Activated CD4-positive, alpha-beta T cell treated with anti-CD3 and anti-CD28 coated beads, Interleukin-2, amount 50 U/mL, for 16 hours (primary cell): ENCODE data around the gene COMT.

Experiments used
- DNase-seq: peaks from one replicate; pipeline ENCODE4 v3.0.0-alpha.2; 2020

COMT gene

DNA sequence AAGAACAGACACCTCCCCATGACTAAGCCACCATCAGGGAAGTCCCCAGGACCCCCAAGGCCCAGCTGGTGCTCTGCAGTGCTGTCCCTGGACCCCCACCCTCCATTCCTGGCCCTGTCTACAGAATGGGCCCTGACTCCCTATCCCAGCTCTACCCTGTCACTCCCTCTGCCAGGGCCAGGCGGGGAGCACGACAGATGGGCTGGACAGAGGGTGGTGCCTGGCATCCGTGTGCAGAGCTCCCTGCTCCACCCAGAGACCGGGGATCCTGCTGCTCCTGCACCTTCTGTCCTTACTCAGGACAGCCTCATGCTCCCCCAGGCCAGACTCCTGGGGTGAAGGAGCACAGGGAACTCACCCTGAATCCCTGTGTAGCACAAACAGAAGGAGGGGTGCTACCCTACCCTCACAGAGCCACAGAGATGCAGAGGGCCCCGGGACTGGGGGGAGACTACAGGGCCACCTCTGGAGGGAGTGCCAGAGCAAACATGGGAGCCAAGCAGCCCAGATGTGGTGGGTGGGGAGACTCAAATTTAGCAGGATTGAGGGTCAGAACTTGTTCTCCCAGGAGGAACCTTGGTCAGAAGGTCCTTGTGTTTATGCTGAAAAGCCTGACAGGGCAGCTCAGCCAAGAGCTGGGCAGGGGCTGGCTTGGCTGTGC is 73.1 kb downstream of the COMT start:
- DNase-seq, result no peak

DNA sequence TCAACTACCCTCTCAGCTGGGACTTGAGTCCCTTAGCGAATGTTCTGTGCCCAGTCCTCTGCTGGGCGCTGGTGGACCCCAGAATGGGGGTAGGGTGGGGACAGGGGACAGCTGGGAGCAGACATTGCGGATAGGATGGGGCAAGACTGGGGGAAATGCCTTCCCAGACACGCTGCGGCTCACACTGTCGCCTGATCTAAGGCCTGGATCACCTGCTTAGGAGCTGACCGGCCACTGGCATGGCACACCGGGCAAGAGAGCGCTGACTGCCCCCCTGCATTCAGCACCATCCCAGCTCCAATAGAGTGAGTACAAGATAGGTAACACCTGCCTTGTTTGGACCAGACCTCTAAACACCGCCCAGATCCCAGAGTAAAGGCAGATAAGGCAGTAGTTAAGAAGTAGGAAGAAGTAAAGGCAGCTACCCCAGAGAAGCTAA is 73.6 kb downstream of the COMT start:
- no peak for DNase-seq

DNA sequence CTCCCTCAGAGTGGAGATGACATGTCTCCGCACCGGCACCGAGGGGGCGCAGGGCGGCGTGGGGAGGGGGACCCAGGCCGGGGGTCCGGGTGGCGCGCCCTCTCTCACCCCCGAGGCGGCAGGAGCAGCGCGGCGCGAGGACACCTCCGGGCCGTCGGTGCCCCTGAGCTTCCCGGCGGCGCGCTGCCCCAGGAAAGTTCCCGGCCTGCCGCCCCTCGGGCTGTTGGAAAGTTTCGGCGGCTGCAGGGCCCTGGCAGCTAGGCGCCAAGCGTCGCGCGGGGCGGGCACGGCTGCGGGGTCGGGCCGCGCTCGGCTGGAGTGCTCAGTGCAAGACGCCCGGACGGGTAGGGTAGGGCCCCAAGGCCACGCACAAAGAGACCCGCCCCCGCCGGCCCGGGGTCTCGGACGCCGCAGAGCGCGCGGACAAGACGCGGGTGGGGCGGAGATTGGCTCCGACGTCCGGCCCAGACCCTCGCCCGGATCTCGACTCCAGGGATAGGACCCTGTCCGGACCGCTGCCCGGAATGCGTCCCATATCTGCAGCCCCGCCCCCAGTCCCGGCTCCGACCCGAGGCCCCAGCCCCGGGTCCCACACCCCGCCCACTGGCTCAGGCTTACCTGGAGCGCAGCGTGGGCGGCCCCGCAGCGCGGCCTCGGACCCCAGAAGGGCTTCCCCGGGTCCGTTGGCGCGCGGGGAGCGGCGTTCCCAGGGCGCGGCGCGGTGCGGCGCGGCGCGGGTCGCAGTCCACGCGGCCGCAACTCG is 74.6 kb downstream of the COMT start:
- DNase-seq, result no peak

DNA sequence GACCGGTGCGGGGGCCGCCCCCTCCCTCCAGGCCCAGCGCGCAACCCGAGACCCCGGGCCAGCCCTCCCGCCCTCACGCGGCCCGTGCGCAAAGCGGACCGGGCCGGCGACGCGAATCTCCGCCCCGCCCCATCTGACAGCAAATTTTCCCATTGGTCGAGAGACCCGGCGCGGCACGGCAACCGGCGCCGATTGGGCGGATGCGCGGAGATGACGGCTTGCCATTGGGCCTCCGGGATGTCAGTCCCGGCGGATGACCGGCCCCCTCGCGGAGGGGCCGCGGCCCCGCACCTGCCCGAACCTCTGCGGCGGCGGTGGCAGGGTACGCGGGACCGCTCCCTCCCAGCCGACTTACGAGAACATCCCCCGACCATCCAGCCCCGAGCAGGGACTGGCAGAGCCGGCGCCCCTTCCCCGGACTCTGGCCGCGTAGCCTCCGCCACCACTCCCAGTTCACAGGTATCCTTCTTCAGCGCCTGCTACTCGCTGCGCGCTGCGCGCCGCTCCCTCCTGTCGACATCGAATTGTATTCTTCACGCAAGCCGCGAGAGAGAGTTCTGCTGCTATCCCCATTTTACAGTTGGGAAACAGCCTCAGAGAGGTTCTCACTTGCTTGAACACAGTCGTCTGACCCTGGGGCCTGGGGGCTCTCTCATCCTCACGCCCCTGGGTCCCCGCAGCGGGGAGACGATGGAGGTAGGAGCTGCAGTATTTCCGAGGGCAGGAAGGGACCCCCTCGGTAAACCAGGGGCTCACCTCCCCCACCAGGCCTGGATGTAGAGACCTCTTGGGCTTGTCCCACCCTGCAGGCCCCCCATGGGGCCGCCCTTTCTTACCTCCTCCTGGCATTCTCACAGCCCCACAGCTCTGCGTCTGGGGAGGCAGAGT is 75.4 kb downstream of the COMT start, which contains the start of gene ARVCF:
Gene ARVCF, minus strand, starts transcription at position 90 of the 888 bp plus-strand sequence. CDS start 26,029 bp downstream, outside the sequence.
- peak; percentile 91 for DNase-seq

DNA sequence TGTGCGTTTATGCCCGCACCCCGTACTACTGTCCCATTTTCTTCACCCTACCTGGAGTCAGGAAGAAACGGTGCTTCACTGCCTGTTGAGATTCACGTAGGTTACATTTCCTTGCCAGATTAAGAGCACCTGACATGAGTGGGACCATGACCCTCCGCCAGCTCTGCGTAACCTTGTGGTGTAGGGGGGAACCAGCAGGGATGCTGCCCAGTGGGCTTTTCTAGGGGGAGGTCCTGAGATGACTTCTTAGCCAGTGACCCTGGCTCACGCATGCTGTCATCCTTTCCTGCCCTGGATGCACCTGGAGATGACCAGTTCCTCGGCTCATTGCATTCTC is 76.0 kb downstream of the COMT start:
- DNase-seq, result no peak

DNA sequence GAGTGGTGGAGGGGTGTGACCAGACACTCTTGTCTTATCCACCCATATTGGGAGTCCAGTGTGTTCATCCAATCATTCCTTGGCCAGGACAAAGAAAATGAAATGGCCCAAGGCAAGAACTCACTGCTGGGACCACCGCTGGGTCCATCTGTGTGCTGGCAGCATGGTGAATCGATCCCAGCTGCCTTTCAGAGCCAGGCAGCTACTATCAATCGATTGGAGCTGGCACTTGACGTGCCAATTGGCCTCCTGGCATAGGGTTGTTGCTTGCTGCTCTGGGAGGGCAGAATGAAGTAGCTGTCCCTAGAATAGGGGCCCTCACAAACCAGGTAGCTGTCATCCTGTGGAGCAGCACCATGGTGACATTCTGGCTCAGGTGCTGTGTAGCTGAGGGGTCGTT is 76.4 kb downstream of the COMT start:
- no peak for DNase-seq
